Raji (cell line): ENCODE data around the gene ACO1.

Source experiments
- POLR2A ChIP-seq: IDR thresholded peaks from 2 replicates; pipeline ENCODE4 v1.6.1; 2011; ENCODE audit warnings: low read depth, low read length, control low read depth; ENCODE audit not compliant: insufficient read depth

The ACO1 gene

GRCh38 chr9:32486839-32487562 lies 102.6 kb downstream of the ACO1 start:
- no peak for TF ChIP-seq POLR2A

- TF ChIP-seq POLR2A: no peak
Observed at GRCh38 chr9:32487981-32488380, 103.5 kb downstream of the ACO1 start.

- no peak for TF ChIP-seq POLR2A
Observed at GRCh38 chr9:32490601-32491000, 106.2 kb downstream of the ACO1 start.

GRCh38 chr9:32497921-32498320 lies 113.5 kb downstream of the ACO1 start:
- TF ChIP-seq POLR2A: no peak

- TF ChIP-seq POLR2A: no peak
Observed at GRCh38 chr9:32500768-32501167, 116.3 kb downstream of the ACO1 start.

GRCh38 chr9:32501868-32502267 lies 117.4 kb downstream of the ACO1 start:
- no peak for TF ChIP-seq POLR2A

- TF ChIP-seq POLR2A: no peak
Observed at GRCh38 chr9:32502464-32502863, 118.0 kb downstream of the ACO1 start.

- TF ChIP-seq POLR2A: no peak
Observed at GRCh38 chr9:32503008-32503407, 118.6 kb downstream of the ACO1 start.
